GM12878 (cell line): ENCODE results near the gene MAP1LC3A. TPM values are rescaled to one million over a fixed set of nuclear protein-coding genes. Genes with fewer than 3 reads are reported as not detected.

Source experiments
- ATAC-seq: fragments of 200-7000 bp; cut with Tn5 transposase; 3 replicates; pipeline ENCODE4 v1.9.1; 2020; ENCODE audit warnings: mild to moderate bottlenecking, moderate library complexity
- BruUV-seq: library from RNA; stranded (reverse); fragments of 400-500 nt; replicated peaks from 2 replicates; lab custom pipeline; 2021; lab: Mats Ljungman, UMichigan
- CTCF ChIA-PET: fragments of 300-600 bp; sonication (Branson Sonifier 250); formaldehyde crosslinking; extraction: SDS; loops from one replicate; lab custom pipeline; 2021; ENCODE audit warnings: inconsistent platforms; lab: Yijun Ruan, JAX
- POLR2A ChIA-PET: fragments of 350-600 bp; formaldehyde crosslinking; extraction: SDS; loops from one replicate; lab custom pipeline; 2021; ENCODE audit warnings: inconsistent platforms; lab: Charles Lee
- RAD21 ChIA-PET: fragments of 300-600 bp; sonication (Branson Sonifier 250); formaldehyde crosslinking; loops from one replicate; lab custom pipeline; 2023; ENCODE audit warnings: antibody characterized with exemption; ENCODE audit not compliant: unreplicated experiment; lab: Charles Lee
- SMC1A ChIA-PET: fragments of 300-600 bp; sonication (Branson Sonifier 250); formaldehyde crosslinking; loops from one replicate; lab custom pipeline; 2023; ENCODE audit not compliant: unreplicated experiment, uncharacterized antibody; lab: Charles Lee
- DNase-seq: peaks from one replicate; pipeline ENCODE4 v3.0.0-alpha.2; 2011; ENCODE audit warnings: low read depth, low spot score
- FAIRE-seq: peaks from 3 replicates; lab custom pipeline; 2011; peaks lifted over from hg19 to GRCh38; lab: Jason Lieb, UNC
- H2AFZ ChIP-seq: 2 replicates; pipeline ENCODE4 v1.6.0; 2011; ENCODE audit warnings: low read depth, low read length, control low read depth; ENCODE audit not compliant: control insufficient read depth
- H3K27ac ChIP-seq: 2 replicates; pipeline ENCODE4 v1.5.1; 2011; ENCODE audit warnings: control low read depth; ENCODE audit not compliant: control insufficient read depth, insufficient read depth
- H3K27me3 ChIP-seq, 2 experiments: replicated peaks in 1 of 2; 2 replicates each; pipeline versions ENCODE4 v1.6.0 to v1.6.1; 2011; ENCODE audit warnings: low read length in 1 of 2; ENCODE audit not compliant: control insufficient read depth in 2 of 2, insufficient read depth in 2 of 2
- H3K36me3 ChIP-seq, 2 experiments: 2 replicates each; pipeline ENCODE4 v1.5.1; 2011; ENCODE audit warnings: low read length in 1 of 2; ENCODE audit not compliant: control insufficient read depth in 2 of 2, insufficient read depth in 2 of 2
- H3K4me1 ChIP-seq: 2 replicates; pipeline ENCODE4 v1.6.1; 2011; ENCODE audit warnings: mild to moderate bottlenecking, low read length, moderate library complexity, mixed read lengths; ENCODE audit not compliant: control insufficient read depth, insufficient read depth
- H3K4me2 ChIP-seq: 2 replicates; pipeline ENCODE4 v1.6.0; 2011; ENCODE audit warnings: control low read depth; ENCODE audit not compliant: control insufficient read depth, insufficient read depth
- H3K4me3 ChIP-seq: fragments of 200-600 bp; sonication (generic); 2 replicates; pipeline ENCODE4 v1.5.1; 2016
- H3K79me2 ChIP-seq: 2 replicates; pipeline ENCODE4 v1.6.0; 2011; ENCODE audit warnings: low read length; ENCODE audit not compliant: control insufficient read depth, insufficient read depth
- H3K9ac ChIP-seq: 2 replicates; pipeline ENCODE4 v1.8.0; 2011; ENCODE audit warnings: low read length, control low read depth, mixed read lengths; ENCODE audit not compliant: control insufficient read depth, insufficient read depth
- H3K9me3 ChIP-seq: replicated peaks from 3 replicates; pipeline ENCODE4 v1.5.1; 2011; ENCODE audit warnings: mild to moderate bottlenecking, low read length; ENCODE audit not compliant: control insufficient read depth, insufficient read depth
- H4K20me1 ChIP-seq: 2 replicates; pipeline ENCODE4 v1.6.0; 2011; ENCODE audit not compliant: control insufficient read depth, insufficient read depth
- IKZF2 ChIP-seq, 2 experiments: fragments of 450-650 bp; IDR thresholded peaks; 2 replicates each; pipeline ENCODE4 v1.6.1; 2017; ENCODE audit warnings: mild to moderate bottlenecking in 2 of 2, moderate library complexity in 2 of 2
- JUNB ChIP-seq: IDR thresholded peaks from 2 replicates; pipeline ENCODE4 v1.6.1; 2016; ENCODE audit warnings: antibody characterized with exemption, mild to moderate bottlenecking
- WGBS: methylation state at CpG from one replicate; pipeline ENCODE4 v1.1.6; 2016; ENCODE audit warnings: low lambda C conversion rate; ENCODE audit not compliant: insufficient replicate concordance, insufficient coverage; ENCODE audit errors: missing lambda C conversion rate; 5-methylcytosine and 5-hydroxymethylcytosine counted together
- in situ Hi-C: fragments of 300-500 bp; cut with MboI; formaldehyde crosslinking; loops from 9 replicates; pipeline ENCODE4 v1.14.3; 2018; ENCODE audit warnings: mixed read lengths
- intact Hi-C: fragments of 100-400 bp; cut with micrococcal nuclease; formaldehyde crosslinking; loops from one replicate; pipeline ENCODE4 v1.14.2; 2022; ENCODE audit not compliant: unreplicated experiment
- polyA plus RNA-seq, 11 experiments: library from polyadenylated mRNA; depleted of rRNA in 4 of 11; unstranded in 6 of 11; stranded (reverse) in 5 of 11; fragments of >200 nt; fragmentation: Nextera tagmentation in 4 of 11; fragmentation: Illumina TruSeq in 1 of 11; extraction: Ambion mirVana in 4 of 11; extraction: Trizol in 1 of 11; gene quantifications; 1 replicate in 1 of 11; 2 replicates in 10 of 11; pipeline versions ENCODE4 v1.2.1 to v1.2.3, GENCODE V29; 2011 to 2016; ENCODE audit warnings: inconsistent platforms in 2 of 11, missing spikeins in 2 of 11, low read depth in 1 of 11
- total RNA-seq, 4 experiments: library from RNA; depleted of rRNA in 3 of 4; stranded (reverse); fragments of >200 nt in 3 of 4; fragmentation: Illumina TruSeq in 1 of 4; extraction: Trizol in 1 of 4; gene quantifications; 2 replicates each; pipeline versions ENCODE4 v1.2.1 to v1.2.3, GENCODE V29; 2013 to 2021
- TF ChIP-seq, protein P1 (sequence below): fragments of 450-650 bp; IDR thresholded peaks from 2 replicates; pipeline ENCODE4 v1.6.1; 2018; ENCODE audit warnings: mild to moderate bottlenecking, low read depth, moderate library complexity; ENCODE audit not compliant: partially characterized antibody
- TF ChIP-seq, protein P2 (sequence below): IDR thresholded peaks from 2 replicates; pipeline ENCODE4 v1.6.1; 2011; ENCODE audit warnings: borderline replicate concordance, low read depth, mild to moderate bottlenecking, moderate library complexity, low read length; ENCODE audit not compliant: insufficient read depth, poor library complexity, severe bottlenecking

MAP1LC3A gene
- total and polyA plus RNA-seq, 10 of the 15 experiments (the other 5 are each of a cell fraction or from before 2014, with no cell fraction given): 0.27 to 1.2 (median 0.39) TPM; not detected in 4

DNA sequence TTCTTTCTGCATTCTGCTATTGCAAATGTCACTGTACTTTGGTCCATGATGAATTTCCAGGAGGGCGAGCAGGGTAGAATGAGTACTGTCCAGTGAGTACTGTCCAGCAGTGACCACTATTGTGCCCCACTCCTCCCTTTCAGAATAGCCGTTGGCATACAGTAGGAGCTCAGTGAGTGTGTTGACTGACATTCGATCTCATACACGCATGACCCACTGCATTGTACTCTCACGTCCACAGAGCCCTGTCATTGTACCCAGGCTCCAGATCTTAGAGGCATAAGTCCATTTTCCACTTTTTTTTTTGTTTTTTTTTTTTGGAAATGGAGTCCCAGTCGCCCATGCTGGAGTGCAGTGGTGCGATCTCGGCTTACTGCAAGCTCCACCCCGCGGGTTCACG lies 34.1 kb upstream of the MAP1LC3A start:
- H3K27ac ChIP-seq: no peak overlapping the region
- no peak for FAIRE-seq
- H3K9me3 ChIP-seq: no peaks in the 10 kb centered on the region
- H4K20me1 ChIP-seq: peaks cover 4% of the 10 kb centered on the region; the same call in 1 of the 2 replicates
- ChIA-PET SMC1A (interaction anchor here (1.0 to 1.6 kb wide), 2 partner anchors 87 to 244 kb away, joined by 4 read pairs; no protein-coding TSS in a partner anchor), POLR2A (interaction anchor here (0.6 kb wide), 1 partner anchor 517 kb away, joined by 3 read pairs; no protein-coding TSS in a partner anchor), RAD21 (interaction anchor here (3.7 kb wide), 1 partner anchor 211 kb away, joined by 26 read pairs; no protein-coding TSS in a partner anchor), CTCF (interaction anchor here (0.6 to 6.2 kb wide), 3 partner anchors 8 to 211 kb away, joined by 3 to 57 read pairs (median 4); partner anchors contain the start of gene DYNLRB1)
- TF ChIP-seq JUNB (no peak), IKZF2 (IDR thresholded peaks at IDR 0.05) (no peak)
- TF ChIP-seq, protein P1, sequence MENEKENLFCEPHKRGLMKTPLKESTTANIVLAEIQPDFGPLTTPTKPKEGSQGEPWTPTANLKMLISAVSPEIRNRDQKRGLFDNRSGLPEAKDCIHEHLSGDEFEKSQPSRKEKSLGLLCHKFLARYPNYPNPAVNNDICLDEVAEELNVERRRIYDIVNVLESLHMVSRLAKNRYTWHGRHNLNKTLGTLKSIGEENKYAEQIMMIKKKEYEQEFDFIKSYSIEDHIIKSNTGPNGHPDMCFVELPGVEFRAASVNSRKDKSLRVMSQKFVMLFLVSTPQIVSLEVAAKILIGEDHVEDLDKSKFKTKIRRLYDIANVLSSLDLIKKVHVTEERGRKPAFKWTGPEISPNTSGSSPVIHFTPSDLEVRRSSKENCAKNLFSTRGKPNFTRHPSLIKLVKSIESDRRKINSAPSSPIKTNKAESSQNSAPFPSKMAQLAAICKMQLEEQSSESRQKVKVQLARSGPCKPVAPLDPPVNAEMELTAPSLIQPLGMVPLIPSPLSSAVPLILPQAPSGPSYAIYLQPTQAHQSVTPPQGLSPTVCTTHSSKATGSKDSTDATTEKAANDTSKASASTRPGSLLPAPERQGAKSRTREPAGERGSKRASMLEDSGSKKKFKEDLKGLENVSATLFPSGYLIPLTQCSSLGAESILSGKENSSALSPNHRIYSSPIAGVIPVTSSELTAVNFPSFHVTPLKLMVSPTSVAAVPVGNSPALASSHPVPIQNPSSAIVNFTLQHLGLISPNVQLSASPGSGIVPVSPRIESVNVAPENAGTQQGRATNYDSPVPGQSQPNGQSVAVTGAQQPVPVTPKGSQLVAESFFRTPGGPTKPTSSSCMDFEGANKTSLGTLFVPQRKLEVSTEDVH: no peak
- TF ChIP-seq, protein P2, sequence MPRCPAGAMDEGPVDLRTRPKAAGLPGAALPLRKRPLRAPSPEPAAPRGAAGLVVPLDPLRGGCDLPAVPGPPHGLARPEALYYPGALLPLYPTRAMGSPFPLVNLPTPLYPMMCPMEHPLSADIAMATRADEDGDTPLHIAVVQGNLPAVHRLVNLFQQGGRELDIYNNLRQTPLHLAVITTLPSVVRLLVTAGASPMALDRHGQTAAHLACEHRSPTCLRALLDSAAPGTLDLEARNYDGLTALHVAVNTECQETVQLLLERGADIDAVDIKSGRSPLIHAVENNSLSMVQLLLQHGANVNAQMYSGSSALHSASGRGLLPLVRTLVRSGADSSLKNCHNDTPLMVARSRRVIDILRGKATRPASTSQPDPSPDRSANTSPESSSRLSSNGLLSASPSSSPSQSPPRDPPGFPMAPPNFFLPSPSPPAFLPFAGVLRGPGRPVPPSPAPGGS: no peak
- no peak overlapping the region for H3K4me2 ChIP-seq
- no peaks in the 10 kb centered on the region for H3K27me3 ChIP-seq
- no peak for ATAC-seq
- H3K4me1 ChIP-seq: peaks cover 8% of the 10 kb centered on the region
- no peak overlapping the region for H3K4me3 ChIP-seq
- no peak overlapping the region for H2AFZ ChIP-seq
- intact Hi-C loops (loop anchor here (10.0 kb wide), 1 partner anchor 330 kb away; no protein-coding TSS in a partner anchor), in situ Hi-C loops (no loop called here)
- H3K36me3 ChIP-seq: peaks cover 15 to 20% of the 10 kb centered on the region in 2 experiments; a peak in 3 of 4 replicates
- no peak for DNase-seq
- peaks cover 27% of the 10 kb centered on the region for H3K79me2 ChIP-seq
- no TSS peak for BruUV-seq
- WGBS: 97% methylated on average over 8 of the region's 11 CpGs
- no peak overlapping the region for H3K9ac ChIP-seq
